WTC11 (cell line): Measurements from ENCODE around the gene PTGIS. TPM values are rescaled to one million over a fixed set of nuclear protein-coding genes. Genes with fewer than 3 reads are reported as not detected.

Experiments
- ATAC-seq: fragments of 200-7000 bp; cut with Tn5 transposase; 2 replicates; pipeline ENCODE4 v1.10.0; 2021; ENCODE audit warnings: mild to moderate bottlenecking, moderate library complexity
- CTCF ChIA-PET: fragments of 300-600 bp; sonication (Branson Sonifier 250); formaldehyde crosslinking; loops from one replicate; lab custom pipeline; 2021; ENCODE audit warnings: antibody characterized with exemption; lab: Charles Lee
- POLR2A ChIA-PET: fragments of 350-600 bp; sonication (Branson Sonifier 250); formaldehyde crosslinking; loops from one replicate; lab custom pipeline; 2021; ENCODE audit warnings: antibody characterized with exemption; lab: Charles Lee
- DNase-seq: peaks from one replicate; pipeline ENCODE4 v3.0.0; 2021; ENCODE audit warnings: low spot score
- H3K27ac Mint-ChIP-seq: 2 replicates; pipeline ENCODE4 v1.8.0; 2021; ENCODE audit warnings: mixed read lengths
- H3K27me3 Mint-ChIP-seq: 2 replicates; pipeline ENCODE4 v1.8.0; 2021; ENCODE audit warnings: low read depth, mild to moderate bottlenecking, moderate library complexity, mixed read lengths
- H3K36me3 Mint-ChIP-seq: 2 replicates; pipeline ENCODE4 v1.8.0; 2021; ENCODE audit warnings: mixed read lengths
- H3K4me1 Mint-ChIP-seq: 2 replicates; pipeline ENCODE4 v1.8.0; 2022; ENCODE audit warnings: mixed read lengths
- H3K4me3 Mint-ChIP-seq: 2 replicates; pipeline ENCODE4 v1.8.0; 2021; ENCODE audit warnings: mild to moderate bottlenecking, moderate library complexity, mixed read lengths
- H3K9me3 Mint-ChIP-seq: 2 replicates; pipeline ENCODE4 v1.8.0; 2021; ENCODE audit warnings: mixed read lengths
- CBFB ChIP-seq: sonication (generic); formaldehyde crosslinking; IDR thresholded peaks from 2 replicates; pipeline ENCODE4 v1.8.1; 2022; ENCODE audit warnings: mild to moderate bottlenecking, low read depth, missing genetic modification reagents
- CREM ChIP-seq: sonication (generic); formaldehyde crosslinking; IDR thresholded peaks from 2 replicates; pipeline ENCODE4 v1.8.1; 2022; ENCODE audit warnings: mild to moderate bottlenecking, missing genetic modification reagents, moderate library complexity
- FOXK1 ChIP-seq: sonication (generic); formaldehyde crosslinking; IDR thresholded peaks from 2 replicates; pipeline ENCODE4 v1.8.0; 2022; ENCODE audit warnings: mild to moderate bottlenecking, moderate library complexity, missing genetic modification reagents
- GTF2I ChIP-seq: fragments of 250-450 bp; sonication (Bioruptor Pico); conservative IDR thresholded peaks from 2 replicates; pipeline ENCODE4 v1.4.0; 2021; ENCODE audit warnings: mild to moderate bottlenecking
- NFATC4 ChIP-seq: fragments of 250-450 bp; sonication (Bioruptor Pico); IDR thresholded peaks from 2 replicates; pipeline ENCODE4 v1.9.0; 2021; ENCODE audit warnings: mild to moderate bottlenecking
- NFYB ChIP-seq: sonication (generic); formaldehyde crosslinking; conservative IDR thresholded peaks from 2 replicates; pipeline ENCODE4 v1.8.0; 2022; ENCODE audit warnings: low read depth, missing genetic modification reagents
- PRRX2 ChIP-seq: fragments of 250-450 bp; sonication (Bioruptor Pico); IDR thresholded peaks from 2 replicates; pipeline ENCODE4 v1.8.0; 2021; ENCODE audit warnings: mild to moderate bottlenecking
- RORB ChIP-seq: fragments of 250-450 bp; sonication (Bioruptor Pico); IDR thresholded peaks from 2 replicates; pipeline ENCODE4 v1.9.0; 2021; ENCODE audit warnings: mild to moderate bottlenecking
- ZBTB21 ChIP-seq: sonication (generic); formaldehyde crosslinking; IDR thresholded peaks from 2 replicates; pipeline ENCODE4 v1.8.1; 2023; ENCODE audit warnings: mild to moderate bottlenecking, missing genetic modification reagents, borderline replicate concordance
- total RNA-seq: library from RNA; stranded (reverse); gene quantifications from 3 replicates; pipeline ENCODE4 v1.2.3, GENCODE V29; 2021
- TF ChIP-seq, protein P1 (sequence below): sonication (generic); formaldehyde crosslinking; IDR thresholded peaks from 2 replicates; pipeline ENCODE4 v1.8.1; 2023; ENCODE audit warnings: mild to moderate bottlenecking, missing genetic modification reagents, moderate library complexity
- TF ChIP-seq, protein P2 (sequence below): sonication (generic); formaldehyde crosslinking; IDR thresholded peaks from 2 replicates; pipeline ENCODE4 v1.8.0; 2022; ENCODE audit warnings: mild to moderate bottlenecking, missing genetic modification reagents
- TF ChIP-seq, protein P3 (sequence below): sonication (generic); formaldehyde crosslinking; IDR thresholded peaks from 2 replicates; pipeline ENCODE4 v1.8.1; 2022; ENCODE audit warnings: low read depth, missing genetic modification reagents, borderline replicate concordance
- TF ChIP-seq, protein P4 (sequence below): fragments of 250-450 bp; sonication (Bioruptor Pico); IDR thresholded peaks from 2 replicates; pipeline ENCODE4 v1.9.0; 2021; ENCODE audit warnings: mild to moderate bottlenecking
- TF ChIP-seq, protein P5 (sequence below): sonication (generic); formaldehyde crosslinking; IDR thresholded peaks from 2 replicates; pipeline ENCODE4 v1.8.1; 2022; ENCODE audit warnings: missing genetic modification reagents, borderline replicate concordance
- TF ChIP-seq, protein P6 (sequence below): sonication (generic); formaldehyde crosslinking; IDR thresholded peaks from 2 replicates; pipeline ENCODE4 v1.8.0; 2022; ENCODE audit warnings: mild to moderate bottlenecking, missing genetic modification reagents

The PTGIS gene
- total RNA-seq, 1 experiment from 2014 or later: 24.3 TPM

DNA sequence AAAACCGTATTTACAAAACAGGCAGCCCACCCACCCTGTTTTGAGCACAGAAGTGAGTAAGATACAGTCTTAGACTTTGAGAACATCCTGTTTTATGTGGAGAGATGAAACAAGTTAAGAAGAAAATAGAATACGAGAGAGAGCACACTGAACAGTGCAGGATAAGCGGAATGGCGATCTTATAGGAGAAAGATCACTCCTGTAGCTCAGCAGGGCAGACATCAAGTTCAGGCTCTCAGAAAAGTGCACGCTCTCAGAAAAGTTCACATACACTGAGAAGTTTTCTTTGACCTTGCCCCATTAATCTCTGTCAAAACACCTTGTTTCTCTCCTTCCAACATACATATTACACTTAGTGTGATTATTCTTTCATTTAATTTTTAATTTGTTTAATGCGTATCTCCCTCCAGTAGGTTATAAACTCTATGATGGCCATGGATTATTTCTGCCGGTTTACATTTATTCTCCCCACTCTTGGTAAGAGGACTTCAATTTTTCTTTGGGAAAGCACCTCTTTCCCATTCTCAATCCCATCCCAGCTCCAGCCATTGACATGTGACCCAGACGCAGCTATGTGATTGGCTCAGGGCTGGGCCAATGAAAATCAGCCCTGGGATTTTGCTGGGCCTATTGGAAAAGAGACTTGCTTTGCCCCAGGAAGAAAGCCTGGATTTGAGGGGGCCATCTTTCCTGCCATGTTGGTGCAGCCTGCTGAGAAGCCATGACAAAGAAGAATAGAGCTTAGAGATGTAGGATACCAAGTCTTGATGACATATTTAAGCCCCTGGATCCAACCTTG, 101.6 kb downstream of the PTGIS start:
- CTCF ChIA-PET: interaction anchor here (1.3 to 2.5 kb wide), 2 partner anchors 18 to 146 kb away, joined by 3 to 14 read pairs; no protein-coding TSS in a partner anchor
- H3K27me3 Mint-ChIP-seq: no peaks in the 10 kb centered on the region; the same call in 1 of the 2 replicates
- TF ChIP-seq ZBTB21 (CRISPR knock-in tag): no peak
- peak; percentile 37; the same call in 1 of the 2 replicates for TF ChIP-seq NFYB (CRISPR knock-in tag)
- TF ChIP-seq, protein P1, sequence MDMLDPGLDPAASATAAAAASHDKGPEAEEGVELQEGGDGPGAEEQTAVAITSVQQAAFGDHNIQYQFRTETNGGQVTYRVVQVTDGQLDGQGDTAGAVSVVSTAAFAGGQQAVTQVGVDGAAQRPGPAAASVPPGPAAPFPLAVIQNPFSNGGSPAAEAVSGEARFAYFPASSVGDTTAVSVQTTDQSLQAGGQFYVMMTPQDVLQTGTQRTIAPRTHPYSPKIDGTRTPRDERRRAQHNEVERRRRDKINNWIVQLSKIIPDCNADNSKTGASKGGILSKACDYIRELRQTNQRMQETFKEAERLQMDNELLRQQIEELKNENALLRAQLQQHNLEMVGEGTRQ (CRISPR knock-in tag): peak; percentile 70
- no peak for TF ChIP-seq GTF2I (CRISPR knock-in tag)
- TF ChIP-seq, protein P2, sequence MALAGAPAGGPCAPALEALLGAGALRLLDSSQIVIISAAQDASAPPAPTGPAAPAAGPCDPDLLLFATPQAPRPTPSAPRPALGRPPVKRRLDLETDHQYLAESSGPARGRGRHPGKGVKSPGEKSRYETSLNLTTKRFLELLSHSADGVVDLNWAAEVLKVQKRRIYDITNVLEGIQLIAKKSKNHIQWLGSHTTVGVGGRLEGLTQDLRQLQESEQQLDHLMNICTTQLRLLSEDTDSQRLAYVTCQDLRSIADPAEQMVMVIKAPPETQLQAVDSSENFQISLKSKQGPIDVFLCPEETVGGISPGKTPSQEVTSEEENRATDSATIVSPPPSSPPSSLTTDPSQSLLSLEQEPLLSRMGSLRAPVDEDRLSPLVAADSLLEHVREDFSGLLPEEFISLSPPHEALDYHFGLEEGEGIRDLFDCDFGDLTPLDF: no peak
- TF ChIP-seq, protein P3, sequence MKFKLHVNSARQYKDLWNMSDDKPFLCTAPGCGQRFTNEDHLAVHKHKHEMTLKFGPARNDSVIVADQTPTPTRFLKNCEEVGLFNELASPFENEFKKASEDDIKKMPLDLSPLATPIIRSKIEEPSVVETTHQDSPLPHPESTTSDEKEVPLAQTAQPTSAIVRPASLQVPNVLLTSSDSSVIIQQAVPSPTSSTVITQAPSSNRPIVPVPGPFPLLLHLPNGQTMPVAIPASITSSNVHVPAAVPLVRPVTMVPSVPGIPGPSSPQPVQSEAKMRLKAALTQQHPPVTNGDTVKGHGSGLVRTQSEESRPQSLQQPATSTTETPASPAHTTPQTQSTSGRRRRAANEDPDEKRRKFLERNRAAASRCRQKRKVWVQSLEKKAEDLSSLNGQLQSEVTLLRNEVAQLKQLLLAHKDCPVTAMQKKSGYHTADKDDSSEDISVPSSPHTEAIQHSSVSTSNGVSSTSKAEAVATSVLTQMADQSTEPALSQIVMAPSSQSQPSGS (CRISPR knock-in tag): no peak
- TF ChIP-seq, all 79 proteins: peak for 2
- DNase-seq: no peak
- H3K9me3 Mint-ChIP-seq: peaks cover 10% of the 10 kb centered on the region
- H3K36me3 Mint-ChIP-seq: no peaks in the 10 kb centered on the region
- H3K27ac Mint-ChIP-seq: no peak overlapping the region
- no peak for ATAC-seq
- no peak overlapping the region for H3K4me3 Mint-ChIP-seq
- H3K4me1 Mint-ChIP-seq: peaks cover 5% of the 10 kb centered on the region
- POLR2A ChIA-PET: interaction anchor here (0.6 kb wide), 1 partner anchor 414 kb away, joined by 7 read pairs; no protein-coding TSS in a partner anchor

DNA sequence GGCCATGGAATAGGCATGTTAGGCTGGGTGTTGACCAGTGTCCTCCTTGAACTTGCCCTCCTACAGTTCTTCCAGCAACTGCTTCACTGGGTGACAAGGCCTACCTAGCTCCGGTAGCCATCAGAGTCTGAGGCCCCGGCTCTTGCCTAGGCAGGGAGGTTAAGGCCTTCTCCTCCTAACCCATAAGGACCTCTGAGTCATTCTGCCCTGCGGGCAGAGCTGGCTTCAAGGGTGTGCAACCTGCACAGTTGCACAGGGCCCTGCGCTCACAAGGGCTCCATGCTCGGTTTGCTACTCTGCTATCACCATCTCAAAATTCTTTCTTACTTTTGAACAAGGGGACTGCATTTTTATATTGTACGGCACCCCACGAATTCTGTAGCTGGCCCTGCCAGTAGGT, 103.4 kb downstream of the PTGIS start:
- Mint-ChIP-seq H3K27me3 (no peaks in the 10 kb centered on the region; the same call in 1 of the 2 replicates), H3K4me1 (peaks cover 5% of the 10 kb centered on the region), H3K36me3 (no peaks in the 10 kb centered on the region), H3K27ac (no peak overlapping the region), H3K9me3 (peaks cover 10% of the 10 kb centered on the region)
- POLR2A ChIA-PET: no interaction called here
- no peak for ATAC-seq
- CTCF ChIA-PET: no interaction called here
- TF ChIP-seq, protein P4, sequence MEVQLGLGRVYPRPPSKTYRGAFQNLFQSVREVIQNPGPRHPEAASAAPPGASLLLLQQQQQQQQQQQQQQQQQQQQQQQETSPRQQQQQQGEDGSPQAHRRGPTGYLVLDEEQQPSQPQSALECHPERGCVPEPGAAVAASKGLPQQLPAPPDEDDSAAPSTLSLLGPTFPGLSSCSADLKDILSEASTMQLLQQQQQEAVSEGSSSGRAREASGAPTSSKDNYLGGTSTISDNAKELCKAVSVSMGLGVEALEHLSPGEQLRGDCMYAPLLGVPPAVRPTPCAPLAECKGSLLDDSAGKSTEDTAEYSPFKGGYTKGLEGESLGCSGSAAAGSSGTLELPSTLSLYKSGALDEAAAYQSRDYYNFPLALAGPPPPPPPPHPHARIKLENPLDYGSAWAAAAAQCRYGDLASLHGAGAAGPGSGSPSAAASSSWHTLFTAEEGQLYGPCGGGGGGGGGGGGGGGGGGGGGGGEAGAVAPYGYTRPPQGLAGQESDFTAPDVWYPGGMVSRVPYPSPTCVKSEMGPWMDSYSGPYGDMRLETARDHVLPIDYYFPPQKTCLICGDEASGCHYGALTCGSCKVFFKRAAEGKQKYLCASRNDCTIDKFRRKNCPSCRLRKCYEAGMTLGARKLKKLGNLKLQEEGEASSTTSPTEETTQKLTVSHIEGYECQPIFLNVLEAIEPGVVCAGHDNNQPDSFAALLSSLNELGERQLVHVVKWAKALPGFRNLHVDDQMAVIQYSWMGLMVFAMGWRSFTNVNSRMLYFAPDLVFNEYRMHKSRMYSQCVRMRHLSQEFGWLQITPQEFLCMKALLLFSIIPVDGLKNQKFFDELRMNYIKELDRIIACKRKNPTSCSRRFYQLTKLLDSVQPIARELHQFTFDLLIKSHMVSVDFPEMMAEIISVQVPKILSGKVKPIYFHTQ (CRISPR knock-in tag): no peak
- no peak for TF ChIP-seq CREM (CRISPR knock-in tag)
- TF ChIP-seq, all 79 proteins: peak for 0
- H3K4me3 Mint-ChIP-seq: no peak overlapping the region
- DNase-seq: no peak

DNA sequence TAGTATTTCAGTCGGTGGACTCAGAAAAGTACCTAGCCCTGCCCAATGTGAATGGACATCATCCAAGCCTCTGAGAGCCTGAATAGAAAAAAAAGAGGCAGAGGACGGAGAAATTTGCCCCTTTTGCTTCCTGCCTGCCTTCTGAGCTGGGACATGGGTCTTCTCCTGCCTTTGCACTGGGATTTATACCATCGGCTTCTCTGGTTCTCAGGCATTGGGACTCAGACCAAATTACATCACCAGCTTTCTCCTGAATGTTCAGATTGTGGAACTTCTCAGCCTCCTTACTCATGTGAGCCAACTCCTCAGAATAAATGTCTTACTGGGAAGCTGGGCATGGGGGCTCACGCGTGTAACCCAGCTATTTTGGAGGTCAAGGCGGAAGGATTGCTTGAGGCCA, 105.3 kb downstream of the PTGIS start:
- no peaks in the 10 kb centered on the region for H3K36me3 Mint-ChIP-seq
- no peak overlapping the region for H3K27ac Mint-ChIP-seq
- no peak overlapping the region for H3K4me3 Mint-ChIP-seq
- CTCF ChIA-PET: interaction anchor here (0.8 kb wide), 1 partner anchor 21 kb away, joined by 3 read pairs; no protein-coding TSS in a partner anchor
- H3K27me3 Mint-ChIP-seq: peaks cover 4% of the 10 kb centered on the region; the same call in 1 of the 2 replicates
- DNase-seq: no peak
- ATAC-seq: no peak
- POLR2A ChIA-PET: no interaction called here
- peaks cover 5% of the 10 kb centered on the region for H3K4me1 Mint-ChIP-seq
- peaks cover 10% of the 10 kb centered on the region for H3K9me3 Mint-ChIP-seq
- TF ChIP-seq FOXK1 (CRISPR knock-in tag) (no peak), GTF2I (CRISPR knock-in tag) (no peak), RORB (CRISPR knock-in tag) (no peak), NFATC4 (CRISPR knock-in tag) (no peak), PRRX2 (CRISPR knock-in tag) (no peak), CBFB (no peak)
- TF ChIP-seq, protein P2: no peak
- TF ChIP-seq, protein P5, sequence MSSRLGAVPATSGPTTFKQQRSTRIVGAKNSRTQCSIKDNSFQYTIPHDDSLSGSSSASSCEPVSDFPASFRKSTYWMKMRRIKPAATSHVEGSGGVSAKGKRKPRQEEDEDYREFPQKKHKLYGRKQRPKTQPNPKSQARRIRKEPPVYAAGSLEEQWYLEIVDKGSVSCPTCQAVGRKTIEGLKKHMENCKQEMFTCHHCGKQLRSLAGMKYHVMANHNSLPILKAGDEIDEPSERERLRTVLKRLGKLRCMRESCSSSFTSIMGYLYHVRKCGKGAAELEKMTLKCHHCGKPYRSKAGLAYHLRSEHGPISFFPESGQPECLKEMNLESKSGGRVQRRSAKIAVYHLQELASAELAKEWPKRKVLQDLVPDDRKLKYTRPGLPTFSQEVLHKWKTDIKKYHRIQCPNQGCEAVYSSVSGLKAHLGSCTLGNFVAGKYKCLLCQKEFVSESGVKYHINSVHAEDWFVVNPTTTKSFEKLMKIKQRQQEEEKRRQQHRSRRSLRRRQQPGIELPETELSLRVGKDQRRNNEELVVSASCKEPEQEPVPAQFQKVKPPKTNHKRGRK (CRISPR knock-in tag): no peak
- TF ChIP-seq, protein P6, sequence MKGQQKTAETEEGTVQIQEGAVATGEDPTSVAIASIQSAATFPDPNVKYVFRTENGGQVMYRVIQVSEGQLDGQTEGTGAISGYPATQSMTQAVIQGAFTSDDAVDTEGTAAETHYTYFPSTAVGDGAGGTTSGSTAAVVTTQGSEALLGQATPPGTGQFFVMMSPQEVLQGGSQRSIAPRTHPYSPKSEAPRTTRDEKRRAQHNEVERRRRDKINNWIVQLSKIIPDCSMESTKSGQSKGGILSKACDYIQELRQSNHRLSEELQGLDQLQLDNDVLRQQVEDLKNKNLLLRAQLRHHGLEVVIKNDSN: no peak
- TF ChIP-seq, protein P4 (CRISPR knock-in tag): no peak
